Neural progenitor cell (in vitro differentiated cells): ENCODE results near the gene CNTN1.

ENCODE experiments used
- EZH2 ChIP-seq: fragments of 200-600 bp; sonication (generic); IDR thresholded peaks from 2 replicates; pipeline ENCODE4 v1.6.1; 2017; ENCODE audit warnings: antibody characterized with exemption, mild to moderate bottlenecking, moderate library complexity
- EZH2phosphoT487 ChIP-seq: fragments of 200-600 bp; sonication (generic); IDR thresholded peaks from 2 replicates; pipeline ENCODE4 v1.6.1; 2017; ENCODE audit warnings: antibody characterized with exemption

DNA sequence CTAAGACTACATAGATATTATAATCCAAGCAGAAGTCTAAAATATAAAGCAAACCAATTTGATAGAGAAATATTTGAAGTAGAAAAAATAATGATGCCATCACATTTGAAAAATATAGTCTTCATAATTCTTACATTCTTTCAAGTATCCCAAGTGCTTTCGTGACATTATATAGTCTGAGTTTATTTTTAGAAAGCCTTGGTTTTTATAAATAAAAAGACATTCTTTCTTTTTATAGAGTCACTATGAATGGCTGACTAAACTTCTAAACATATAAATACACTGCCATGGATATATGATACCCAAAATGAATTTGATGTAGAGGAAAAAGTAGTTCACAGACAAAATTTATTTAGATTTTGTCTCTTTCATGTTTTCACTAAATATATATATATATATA is 360.8 kb downstream of the CNTN1 start:
- no peak for TF ChIP-seq EZH2
- no peak for TF ChIP-seq EZH2phosphoT487
